ENCODE data around the gene MGMT.

DNA sequence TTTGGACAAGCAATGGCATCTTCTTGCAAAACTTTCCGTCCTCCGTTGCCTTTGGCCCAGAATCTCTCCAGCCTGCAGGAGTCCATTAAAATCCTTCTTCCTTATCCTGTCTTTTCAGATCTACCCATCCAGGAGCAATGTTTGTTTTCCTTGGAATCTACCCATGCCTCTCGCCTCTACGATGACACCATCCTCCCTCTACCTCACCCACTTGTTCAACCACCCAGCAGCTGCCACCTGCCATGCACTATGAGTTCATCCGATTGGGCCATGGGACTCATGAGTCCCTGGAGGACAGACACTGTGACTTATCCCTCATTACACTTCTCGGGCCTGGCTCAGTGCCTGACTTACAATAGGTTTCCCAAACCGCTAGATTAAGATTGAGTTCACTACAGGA lies 26.8 kb upstream of the MGMT start:
- TF ChIP-seq, protein P1, sequence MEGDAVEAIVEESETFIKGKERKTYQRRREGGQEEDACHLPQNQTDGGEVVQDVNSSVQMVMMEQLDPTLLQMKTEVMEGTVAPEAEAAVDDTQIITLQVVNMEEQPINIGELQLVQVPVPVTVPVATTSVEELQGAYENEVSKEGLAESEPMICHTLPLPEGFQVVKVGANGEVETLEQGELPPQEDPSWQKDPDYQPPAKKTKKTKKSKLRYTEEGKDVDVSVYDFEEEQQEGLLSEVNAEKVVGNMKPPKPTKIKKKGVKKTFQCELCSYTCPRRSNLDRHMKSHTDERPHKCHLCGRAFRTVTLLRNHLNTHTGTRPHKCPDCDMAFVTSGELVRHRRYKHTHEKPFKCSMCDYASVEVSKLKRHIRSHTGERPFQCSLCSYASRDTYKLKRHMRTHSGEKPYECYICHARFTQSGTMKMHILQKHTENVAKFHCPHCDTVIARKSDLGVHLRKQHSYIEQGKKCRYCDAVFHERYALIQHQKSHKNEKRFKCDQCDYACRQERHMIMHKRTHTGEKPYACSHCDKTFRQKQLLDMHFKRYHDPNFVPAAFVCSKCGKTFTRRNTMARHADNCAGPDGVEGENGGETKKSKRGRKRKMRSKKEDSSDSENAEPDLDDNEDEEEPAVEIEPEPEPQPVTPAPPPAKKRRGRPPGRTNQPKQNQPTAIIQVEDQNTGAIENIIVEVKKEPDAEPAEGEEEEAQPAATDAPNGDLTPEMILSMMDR (IDR thresholded peaks at IDR 0.05; ENCODE audit: borderline replicate concordance, extremely low read depth, low read length, poor library complexity, severe bottlenecking): no peak
- no peak for TF ChIP-seq EZH2 (IDR thresholded peaks at IDR 0.05; ENCODE audit: borderline replicate concordance, low read depth, low read length, severe bottlenecking)
